Measurements from ENCODE around the gene ASB1.

Gene ASB1

DNA sequence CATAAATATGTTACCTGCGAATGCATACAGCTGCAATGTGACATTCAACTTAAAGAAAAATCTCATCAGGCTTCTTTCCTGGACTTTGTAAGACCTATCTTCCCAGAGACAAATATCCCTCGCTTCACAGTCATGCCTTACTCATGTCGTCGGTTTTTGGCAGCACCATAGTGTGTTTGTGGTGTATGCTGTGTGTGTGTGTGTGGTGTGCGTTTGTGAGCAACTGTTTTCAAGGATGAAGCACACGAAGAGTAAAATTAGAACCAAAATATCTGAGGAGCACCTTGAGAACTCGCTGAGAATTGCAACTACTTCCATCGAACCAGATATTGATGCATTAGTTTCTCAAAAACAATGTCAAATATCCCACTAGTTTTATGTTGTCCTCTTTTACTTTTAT lies 56.9 kb downstream of the ASB1 start:
- no peak overlapping the region for H3K4me3 ChIP-seq (ENCODE audit: low read depth, low read length)
- TF ChIP-seq, protein P1, sequence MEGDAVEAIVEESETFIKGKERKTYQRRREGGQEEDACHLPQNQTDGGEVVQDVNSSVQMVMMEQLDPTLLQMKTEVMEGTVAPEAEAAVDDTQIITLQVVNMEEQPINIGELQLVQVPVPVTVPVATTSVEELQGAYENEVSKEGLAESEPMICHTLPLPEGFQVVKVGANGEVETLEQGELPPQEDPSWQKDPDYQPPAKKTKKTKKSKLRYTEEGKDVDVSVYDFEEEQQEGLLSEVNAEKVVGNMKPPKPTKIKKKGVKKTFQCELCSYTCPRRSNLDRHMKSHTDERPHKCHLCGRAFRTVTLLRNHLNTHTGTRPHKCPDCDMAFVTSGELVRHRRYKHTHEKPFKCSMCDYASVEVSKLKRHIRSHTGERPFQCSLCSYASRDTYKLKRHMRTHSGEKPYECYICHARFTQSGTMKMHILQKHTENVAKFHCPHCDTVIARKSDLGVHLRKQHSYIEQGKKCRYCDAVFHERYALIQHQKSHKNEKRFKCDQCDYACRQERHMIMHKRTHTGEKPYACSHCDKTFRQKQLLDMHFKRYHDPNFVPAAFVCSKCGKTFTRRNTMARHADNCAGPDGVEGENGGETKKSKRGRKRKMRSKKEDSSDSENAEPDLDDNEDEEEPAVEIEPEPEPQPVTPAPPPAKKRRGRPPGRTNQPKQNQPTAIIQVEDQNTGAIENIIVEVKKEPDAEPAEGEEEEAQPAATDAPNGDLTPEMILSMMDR (IDR thresholded peaks at IDR 0.05; ENCODE audit: control insufficient read depth, extremely low read depth, insufficient read depth), result no peak
- no peak for DNase-seq (ENCODE audit: low read depth)

DNA sequence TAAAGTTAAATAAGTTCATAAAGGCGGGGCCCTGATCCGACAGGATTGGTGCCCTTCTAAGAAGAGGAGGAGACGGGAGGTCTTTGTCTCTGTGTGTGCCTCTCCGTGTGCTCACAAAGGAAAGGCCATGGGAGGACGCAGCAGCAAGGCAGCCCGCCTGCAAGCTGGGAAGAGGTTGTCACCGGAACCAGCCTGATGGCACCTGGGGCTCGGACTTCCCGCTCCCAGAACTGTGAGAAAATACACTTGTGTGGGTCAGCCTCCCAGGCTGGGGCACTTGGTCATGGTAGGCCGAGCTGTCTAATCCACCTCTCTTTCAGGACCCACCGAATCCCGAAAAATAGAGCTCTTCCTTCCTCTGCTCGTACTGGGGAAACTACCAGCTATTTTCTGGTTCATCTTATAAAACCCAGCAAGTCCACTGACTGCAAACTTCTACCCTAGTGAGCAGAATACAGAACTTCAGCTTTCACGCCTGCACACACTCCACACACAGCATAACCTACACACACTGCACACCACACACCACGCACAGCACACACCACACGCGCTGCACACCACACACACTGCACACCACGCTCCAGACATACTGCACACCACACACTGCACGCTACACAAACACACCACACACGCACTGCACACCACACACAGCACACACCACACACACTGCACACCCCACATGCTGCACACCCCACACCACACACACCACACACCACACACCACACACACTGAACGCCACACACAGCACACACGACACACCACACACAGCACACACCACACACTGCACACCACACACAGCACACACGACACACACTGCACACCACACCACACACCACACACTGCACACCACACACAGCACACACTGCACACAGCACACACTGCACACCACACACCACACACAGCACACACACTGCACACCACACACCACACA lies 58.1 kb downstream of the ASB1 start:
- H3K4me3 ChIP-seq (ENCODE audit: low read depth, low read length), result no peak overlapping the region
- no peak for DNase-seq (ENCODE audit: low read depth)
- TF ChIP-seq, protein P1 (IDR thresholded peaks at IDR 0.05; ENCODE audit: control insufficient read depth, extremely low read depth, insufficient read depth), result no peak

DNA sequence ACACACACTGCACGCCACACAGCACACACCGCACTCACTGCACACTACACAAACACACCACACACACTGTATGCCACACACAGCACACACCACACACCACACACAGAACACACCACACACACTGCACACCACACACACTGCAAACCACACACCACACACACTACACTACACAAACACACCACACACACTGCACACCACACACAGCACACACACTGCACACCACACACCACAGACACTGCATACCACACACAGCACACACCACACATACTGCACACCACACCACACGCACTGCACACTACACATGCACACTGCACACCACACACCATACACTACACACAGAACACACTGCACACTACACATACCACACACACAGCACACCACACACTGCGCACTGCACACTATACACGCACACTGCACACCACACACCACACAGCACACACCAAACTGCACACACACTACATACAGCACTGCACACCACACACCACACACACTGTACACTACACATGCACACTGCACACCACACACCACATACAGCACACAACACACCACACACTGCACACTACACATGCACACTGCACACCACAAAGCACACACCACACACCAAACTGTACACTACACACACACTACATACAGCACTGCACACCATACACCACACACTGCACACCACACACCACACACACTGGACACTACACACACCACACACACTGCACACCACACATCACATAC lies 59.6 kb downstream of the ASB1 start:
- TF ChIP-seq, protein P1 (IDR thresholded peaks at IDR 0.05; ENCODE audit: control insufficient read depth, extremely low read depth, insufficient read depth), result no peak
- H3K4me3 ChIP-seq (ENCODE audit: low read depth, low read length), result no peak overlapping the region
- DNase-seq (ENCODE audit: low read depth), result no peak

DNA sequence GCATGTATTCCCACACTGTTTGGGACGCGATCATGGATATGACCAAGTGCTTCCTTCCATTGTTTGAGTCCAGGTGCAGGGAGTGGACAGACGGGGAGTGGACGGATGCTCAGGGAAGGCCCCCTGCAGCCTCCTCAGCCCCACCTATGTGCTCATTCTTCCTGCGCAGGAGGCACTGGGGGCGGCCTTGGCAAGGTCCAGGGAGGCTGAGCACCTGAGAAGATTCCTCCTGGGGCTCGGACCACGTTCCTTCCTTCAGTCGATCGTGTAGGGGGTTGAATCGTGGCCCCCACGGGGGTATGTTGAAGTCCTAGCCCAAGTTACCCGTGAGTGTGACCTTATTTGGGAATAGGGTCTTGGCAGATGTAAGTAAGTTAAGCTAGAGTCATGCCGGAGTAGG lies 60.4 kb downstream of the ASB1 start:
- DNase-seq (ENCODE audit: low read depth), result no peak
- TF ChIP-seq, protein P1 (IDR thresholded peaks at IDR 0.05; ENCODE audit: control insufficient read depth, extremely low read depth, insufficient read depth), result no peak
- no peak overlapping the region for H3K4me3 ChIP-seq (ENCODE audit: low read depth, low read length)

DNA sequence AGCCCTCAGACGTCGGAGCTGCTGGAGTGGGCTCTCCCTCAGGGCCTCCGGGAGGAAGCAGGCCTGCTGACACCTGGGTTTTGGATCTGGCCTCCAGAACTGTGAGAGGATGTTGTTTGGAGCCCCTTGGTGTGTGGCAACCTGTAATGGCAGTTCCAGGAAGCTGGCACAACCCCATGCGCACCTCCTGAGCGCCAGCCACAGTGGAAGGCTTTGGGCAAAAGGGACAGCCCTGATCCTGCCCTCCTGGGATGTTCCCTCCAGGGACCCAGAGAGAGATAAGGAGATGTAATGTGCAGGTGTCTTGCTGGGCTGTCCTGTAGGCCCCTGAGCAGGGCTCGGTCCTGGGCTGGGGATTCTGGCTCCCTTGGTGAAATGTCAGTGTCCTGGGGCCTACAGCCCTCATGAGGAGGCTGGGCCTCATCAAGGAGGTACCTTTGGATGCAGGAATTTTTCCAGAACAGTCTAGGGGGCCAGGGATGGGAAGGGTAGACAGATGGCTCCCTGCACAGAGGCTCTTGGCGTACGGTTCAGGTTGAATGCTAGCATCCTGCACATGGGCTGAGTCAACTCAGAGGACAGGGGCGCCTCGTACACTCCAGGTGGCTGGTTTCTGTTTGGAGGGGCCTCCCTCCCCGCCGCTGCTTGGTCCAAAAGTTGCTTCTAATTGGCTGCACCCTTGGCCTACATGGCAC lies 61.1 kb downstream of the ASB1 start:
- H3K4me3 ChIP-seq (ENCODE audit: low read depth, low read length), result no peak overlapping the region
- no peak for DNase-seq (ENCODE audit: low read depth)
- TF ChIP-seq, protein P1 (IDR thresholded peaks at IDR 0.05; ENCODE audit: control insufficient read depth, extremely low read depth, insufficient read depth), result no peak

DNA sequence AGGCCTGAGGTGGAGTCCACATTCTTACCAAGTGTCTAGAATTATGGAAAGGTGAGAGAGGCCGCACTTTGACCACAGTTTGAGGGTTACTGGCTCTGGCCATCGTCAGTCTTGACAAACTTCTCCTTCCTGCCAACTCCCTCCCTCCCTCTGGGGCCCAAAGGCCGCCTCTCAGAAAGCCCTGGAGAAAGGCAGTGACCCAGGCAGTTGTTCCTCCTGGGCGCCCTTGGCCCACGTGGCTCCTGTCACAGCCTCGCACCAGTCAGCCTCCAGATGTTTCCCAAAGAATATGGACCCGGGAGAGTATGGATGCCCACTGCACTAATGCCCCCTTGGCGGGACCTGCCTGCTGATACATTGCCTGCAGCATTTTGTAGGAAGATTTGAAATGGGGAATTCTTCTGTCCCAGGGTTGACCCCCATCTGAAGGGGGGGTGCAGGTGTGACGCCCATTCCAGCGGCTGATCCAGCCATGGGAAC lies 61.7 kb downstream of the ASB1 start:
- H3K4me3 ChIP-seq (ENCODE audit: low read depth, low read length), result no peak overlapping the region
- TF ChIP-seq, protein P1 (IDR thresholded peaks at IDR 0.05; ENCODE audit: control insufficient read depth, extremely low read depth, insufficient read depth), result no peak
- no peak for DNase-seq (ENCODE audit: low read depth)
